GM18909 (cell line): ENCODE measurements around the gene CALML4.
"Not testable (repeated sequence)": the region's sequence is repeated elsewhere in the genome, so short reads cannot be mapped to it uniquely, and the experiment has no call there.

ENCODE experiments used
- ATAC-seq: cut with Tn5 transposase; IDR thresholded peaks from one replicate; pipeline ENCODE4 v1.9.1; 2021; ENCODE audit warnings: mild to moderate bottlenecking; ENCODE audit not compliant: unreplicated experiment, poor library complexity

The CALML4 gene

DNA sequence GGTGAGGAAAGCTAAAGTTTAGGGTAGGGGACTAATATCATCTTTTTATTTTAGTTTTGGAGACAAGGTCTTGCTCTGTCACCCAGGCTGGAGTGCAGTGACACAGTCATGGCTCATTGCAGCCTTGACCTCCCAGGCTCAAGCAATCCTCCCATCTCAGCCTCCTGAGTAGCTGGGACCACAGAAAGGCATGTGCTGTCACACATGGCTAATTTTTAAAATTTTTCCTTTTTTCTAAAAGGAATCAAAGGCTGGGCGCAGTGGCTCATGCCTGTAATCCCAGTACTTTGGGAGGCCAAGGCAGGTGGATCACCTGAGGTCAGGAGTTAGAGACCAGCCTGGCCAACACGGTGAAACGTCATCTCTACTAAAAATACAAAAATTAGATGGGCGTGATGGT is 20.3 kb upstream of the CALML4 start:
- not testable (repeated sequence) for ATAC-seq

DNA sequence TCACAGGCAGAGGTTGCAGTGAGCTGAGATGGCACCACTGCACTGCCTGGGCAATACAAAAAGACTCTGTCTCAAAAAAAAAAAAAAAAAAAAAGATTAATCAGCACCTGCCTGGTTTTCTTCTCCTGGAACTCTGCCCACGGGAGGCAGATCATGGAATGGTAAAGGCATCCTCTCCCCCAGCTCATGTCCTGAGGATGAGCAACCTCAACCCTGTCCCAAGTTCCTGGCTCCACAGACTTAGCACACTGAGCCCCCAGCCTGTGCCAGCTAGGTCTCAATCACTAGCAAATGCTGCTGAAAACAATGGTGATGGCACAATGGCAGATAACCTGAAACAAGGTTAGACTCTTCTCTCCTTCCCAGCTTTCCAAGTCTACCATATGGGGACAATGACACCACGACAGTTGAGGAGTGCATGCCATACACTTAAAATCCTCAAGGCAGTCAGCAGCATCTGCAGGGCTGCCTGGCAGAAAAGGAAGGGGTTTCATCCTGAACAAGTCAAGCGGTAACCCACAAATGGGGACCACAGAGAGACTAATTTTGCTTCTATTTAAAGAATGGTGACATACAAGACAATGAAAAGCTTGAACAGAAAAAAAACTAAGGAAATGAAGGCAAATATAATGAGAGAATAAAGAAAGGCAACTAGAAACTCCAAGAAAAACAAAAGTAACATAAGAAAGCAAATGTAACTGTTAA is 19.6 kb upstream of the CALML4 start:
- ATAC-seq = no peak

DNA sequence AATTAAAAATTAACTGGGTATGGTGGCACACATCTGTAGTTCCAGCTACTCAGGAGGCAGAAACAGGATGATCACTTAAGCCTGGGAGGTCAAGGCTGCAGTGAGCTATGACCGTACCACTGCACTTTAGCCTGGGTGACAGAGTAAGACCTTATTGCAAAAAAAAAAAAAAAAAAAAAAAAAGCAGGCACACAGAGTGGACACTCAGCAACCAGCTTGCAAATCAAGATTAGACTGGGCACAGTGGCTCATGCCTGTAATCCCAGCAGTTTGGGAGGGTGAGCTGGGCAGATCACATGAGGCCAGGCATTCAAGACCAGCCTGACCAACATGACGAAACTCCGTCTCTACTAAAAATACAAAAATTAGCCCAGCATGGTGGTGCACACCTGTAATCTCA is 19.0 kb upstream of the CALML4 start:
- ATAC-seq = no peak

DNA sequence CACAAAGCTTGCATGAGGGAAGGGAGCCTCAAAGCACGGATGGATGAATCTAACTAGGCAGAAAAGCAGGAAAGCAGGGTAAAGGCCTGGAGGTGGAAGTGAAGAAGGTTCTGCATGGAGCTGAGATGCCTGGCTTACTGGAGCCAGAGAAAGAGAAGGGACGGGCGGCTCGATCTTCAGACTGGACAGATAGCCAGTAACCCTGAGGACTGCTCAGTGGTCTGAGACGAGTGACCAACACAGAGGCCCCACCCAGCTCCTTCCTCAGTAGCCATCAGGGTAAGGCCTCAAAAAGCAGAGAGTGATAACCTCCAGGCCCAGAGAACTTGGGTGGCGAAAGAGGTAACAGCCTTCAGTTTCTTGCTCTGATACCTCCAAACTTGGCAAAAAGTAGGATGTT is 18.0 kb upstream of the CALML4 start:
- ATAC-seq = no peak

DNA sequence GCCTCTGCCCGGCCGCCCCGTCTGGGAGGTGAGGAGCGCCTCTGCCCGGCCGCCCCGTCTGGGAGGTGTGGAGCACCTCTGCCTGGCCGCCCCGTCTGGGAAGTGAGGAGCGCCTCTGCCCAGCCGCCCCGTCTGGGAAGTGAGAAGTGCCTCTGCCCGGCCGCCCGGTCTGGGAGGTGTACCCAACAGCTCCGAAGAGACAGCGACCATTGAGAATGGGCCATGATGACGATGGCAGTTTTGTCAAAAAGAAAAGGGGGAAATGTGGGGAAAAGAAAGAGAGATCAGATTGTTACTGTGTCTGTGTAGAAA is 17.3 kb upstream of the CALML4 start:
- not testable (repeated sequence) for ATAC-seq

DNA sequence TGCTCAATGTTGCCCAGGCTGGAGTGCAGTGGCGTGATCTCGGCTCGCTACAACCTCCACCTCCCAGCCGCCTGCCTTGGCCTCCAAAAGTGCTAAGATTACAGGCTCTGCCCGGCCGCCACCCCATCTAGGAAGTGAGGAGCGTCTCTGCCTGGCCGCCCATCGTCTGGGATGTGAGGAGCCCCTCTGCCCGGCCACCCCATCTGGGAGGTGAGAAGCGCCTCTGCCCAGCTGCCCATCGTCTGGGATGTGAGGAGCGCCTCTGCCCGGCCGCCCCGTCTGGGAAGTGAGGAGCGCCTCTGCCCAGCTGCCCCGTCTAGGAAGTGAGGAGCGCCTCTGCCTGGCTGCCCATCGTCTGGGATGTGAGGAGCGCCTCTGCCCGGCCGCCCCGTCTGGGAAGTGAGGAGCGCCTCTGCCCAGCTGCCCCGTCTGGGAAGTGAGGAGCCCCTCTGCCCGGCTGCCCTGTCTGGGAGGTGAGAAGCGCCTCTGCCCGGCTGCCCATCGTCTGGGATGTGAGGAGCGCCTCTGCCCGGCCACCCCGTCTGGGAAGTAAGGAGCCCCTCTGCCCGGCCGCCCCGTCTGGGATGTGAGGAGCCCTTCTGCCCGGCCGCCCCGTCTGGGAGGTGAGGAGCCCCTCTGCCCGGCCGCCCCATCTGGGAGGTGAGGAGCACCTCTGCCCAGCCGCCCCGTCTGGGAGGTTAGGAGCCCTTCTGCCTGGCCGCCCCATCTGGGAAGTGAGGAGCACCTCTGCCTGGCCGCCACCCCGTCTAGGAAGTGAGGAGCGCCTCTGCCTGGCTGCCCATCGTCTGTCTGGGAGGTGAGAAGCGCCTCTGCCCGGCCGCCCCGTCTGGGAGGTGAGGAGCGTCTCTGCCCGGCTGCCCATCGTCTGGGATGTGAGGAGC is 16.6 kb upstream of the CALML4 start:
- ATAC-seq = not testable (repeated sequence)

DNA sequence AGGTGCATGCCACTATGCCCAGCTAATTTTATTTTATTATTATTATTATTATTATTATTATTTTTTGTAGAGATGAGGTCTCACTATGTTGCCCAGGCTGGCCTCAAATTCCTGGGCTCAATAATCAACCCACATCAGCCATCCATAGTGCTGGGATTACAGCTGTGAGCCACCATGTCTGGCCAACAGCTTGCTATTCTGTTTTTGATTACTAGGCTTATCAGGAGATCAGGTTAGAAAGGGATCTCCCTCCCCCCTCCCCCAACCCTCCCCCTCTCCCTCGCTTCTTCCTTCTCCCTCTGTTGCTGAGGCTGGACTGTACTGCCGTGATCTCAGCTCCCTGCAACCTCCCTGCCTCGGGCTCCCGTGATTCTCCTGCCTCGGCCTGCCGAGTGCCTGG is 15.8 kb upstream of the CALML4 start:
- no peak for ATAC-seq

DNA sequence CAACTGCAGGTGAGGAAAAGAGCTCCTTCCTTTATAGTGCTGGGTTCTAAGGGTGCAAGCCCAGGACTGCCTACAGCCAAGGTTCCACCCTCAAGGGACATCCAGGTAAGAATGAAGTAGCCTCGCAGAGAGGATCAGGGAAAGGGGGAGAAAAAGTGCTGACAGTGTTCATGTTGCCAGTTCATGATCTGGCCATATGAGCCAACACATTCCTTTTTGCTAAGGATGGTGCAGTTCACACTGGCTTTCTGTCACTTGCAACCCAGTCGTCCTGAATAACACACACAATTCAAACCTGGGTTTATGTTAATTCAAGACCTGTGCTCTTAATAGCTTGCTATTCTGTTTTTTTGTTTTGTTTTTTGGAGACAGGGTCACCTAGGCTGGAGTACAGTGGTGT is 15.4 kb upstream of the CALML4 start:
- ATAC-seq = no peak

DNA sequence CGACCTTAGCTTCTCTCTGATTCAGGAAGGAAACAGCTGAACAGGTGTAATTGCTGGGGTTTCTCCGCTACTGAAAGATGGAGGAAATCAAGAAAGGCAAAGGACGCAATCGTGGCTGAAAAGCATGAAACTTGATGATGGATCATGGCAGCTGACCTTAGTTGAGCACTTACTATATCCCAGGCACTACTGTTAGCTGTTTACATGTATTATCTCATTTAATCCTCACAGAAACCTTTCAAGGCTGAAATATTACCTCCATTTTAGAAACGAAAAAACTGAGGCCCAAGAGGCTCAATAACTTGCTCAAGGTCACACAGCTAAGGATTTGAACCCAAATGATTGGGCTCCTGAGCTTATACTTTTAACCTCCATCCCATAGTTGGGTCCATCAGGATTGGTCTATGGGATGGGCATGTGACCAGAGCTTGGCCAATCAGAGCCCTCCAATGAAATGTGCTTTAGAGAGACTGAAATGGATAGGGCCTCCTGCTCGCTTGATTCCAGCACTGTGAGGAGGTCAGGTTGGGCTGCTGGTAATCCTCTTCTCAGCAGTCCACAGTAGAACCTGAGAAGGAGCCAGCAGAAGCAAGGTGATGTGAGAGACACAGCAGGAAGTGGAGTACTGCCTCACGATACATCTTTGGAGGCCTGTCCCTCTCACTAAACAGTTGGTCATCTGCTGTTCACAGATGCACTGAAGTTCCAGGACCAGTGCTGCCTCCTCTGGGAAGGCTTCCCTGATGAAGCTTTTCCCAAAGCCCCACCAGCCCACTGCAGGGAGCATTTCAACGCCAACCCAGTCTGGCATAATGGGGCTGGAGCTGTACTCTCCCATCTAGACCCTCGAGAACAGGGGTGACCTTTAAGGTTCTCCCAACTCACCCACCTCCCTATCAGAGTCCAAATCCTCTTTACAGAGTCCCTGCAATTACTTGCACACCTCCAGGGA is 14.0 kb upstream of the CALML4 start:
- ATAC-seq = no peak

DNA sequence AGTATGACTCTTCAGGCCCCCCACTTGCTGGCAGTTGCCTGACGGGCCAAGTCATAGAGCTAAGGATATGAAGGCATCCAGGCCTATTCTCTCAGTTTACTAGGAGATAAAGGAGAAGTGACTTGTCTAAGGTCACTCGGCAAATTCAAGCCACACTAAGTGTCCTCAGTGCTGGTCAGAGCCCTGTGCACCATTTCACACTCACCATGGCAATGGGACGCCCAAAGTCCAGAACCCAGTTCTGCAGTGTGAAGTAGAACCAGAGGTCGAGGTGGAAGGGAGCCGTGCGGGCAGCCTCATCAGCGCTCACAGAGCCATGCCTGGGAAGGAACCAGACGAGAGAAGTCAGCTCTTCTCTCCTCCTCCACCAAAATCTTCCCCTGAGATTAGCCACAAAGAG is 13.2 kb upstream of the CALML4 start:
- no peak for ATAC-seq

DNA sequence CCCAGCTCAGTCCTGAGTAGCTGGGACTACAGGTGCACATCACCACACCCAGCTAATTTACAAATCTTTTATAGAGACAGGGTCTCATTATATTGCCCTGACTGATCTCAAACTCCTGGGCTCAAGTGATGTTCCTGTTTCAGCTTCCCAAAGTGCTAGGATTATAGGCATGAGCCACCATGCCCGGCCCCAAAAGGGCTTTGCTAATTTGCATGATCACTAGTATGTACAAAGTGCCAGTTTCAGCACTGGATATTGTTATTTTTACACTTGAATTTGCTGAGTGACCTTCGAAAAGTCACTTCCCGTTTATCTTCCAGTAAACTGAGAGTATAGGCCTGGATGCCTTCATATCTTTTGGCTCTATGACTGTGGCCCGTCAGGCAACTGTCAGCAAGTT is 12.2 kb upstream of the CALML4 start:
- ATAC-seq = no peak

DNA sequence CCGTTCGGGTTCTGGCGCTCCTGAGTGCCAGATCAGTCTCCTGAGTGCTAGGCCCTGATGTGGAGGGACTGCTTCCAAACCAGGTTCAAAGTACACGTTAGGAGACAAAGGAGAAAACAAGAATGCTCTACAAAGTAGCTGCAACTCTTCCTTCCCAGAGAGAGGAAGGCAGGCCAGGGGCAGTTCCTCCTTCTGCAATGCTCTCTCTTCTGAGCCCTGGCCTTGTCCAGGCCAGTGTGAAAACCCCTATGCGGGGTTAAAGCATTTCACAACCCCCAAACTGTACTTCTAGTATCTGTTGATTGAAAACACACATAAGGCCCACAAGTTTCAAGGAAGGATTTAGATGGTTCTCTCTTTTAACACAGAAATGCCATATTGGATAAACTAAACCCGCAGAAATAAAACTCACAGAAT is 9.7 kb upstream of the CALML4 start:
- ATAC-seq = no peak

DNA sequence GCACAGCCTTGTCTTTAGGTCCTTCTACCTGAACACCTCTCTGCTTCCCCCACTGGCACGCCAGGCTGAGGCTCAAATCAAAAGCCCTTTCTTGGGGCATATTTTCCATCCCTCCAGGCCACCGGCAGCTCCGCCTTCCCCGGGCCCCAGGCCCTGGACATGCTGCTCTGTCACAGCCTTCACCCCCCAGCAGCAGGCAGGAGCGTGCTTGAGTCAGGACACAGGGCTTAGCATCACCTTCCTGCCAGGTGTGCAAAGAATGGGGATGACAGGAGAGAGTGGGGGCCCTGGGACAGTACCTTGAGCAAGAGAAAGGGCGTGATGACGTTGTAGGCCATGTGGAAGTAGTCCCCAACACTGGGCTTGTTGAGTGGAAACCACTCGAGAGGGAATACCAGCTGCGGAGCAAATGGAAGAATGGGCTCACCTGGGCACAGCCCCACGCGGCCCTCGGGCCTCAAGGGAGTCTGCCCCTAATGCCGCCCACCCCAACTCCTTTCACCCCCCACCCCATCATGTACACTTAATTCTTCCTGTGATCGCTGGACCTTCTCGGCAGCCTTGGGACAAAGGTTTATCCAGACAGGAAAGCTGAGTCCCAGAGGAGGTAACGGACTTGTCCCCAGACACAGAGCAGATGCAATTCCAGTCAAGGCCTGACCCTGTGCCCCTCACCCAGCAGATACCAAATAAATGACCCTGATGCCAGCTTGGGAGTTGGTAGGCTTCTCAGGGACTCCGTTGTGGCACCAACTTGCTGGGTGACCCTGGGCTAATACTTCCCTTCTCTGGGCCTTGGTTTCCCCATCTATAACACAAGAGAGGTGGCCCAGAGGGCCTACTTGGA is 9.1 kb upstream of the CALML4 start:
- no peak for ATAC-seq

DNA sequence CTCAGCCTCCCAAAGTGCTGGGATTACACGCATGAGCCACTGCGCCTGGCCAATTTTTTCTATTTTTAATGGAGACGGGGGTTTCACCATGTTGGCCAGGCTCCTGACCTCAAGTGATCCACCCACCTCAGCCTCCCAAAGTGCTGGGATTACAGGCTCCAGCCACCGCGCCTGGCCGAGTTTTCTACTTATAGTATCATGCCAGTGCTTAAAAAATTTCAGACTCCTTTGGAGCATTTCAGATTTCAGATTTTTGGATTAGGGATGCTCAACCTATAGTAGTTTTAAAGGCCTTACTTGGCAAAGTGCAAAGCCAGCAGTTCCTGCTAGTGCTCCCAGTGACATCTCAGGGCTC is 8.3 kb upstream of the CALML4 start:
- not testable (repeated sequence) for ATAC-seq

DNA sequence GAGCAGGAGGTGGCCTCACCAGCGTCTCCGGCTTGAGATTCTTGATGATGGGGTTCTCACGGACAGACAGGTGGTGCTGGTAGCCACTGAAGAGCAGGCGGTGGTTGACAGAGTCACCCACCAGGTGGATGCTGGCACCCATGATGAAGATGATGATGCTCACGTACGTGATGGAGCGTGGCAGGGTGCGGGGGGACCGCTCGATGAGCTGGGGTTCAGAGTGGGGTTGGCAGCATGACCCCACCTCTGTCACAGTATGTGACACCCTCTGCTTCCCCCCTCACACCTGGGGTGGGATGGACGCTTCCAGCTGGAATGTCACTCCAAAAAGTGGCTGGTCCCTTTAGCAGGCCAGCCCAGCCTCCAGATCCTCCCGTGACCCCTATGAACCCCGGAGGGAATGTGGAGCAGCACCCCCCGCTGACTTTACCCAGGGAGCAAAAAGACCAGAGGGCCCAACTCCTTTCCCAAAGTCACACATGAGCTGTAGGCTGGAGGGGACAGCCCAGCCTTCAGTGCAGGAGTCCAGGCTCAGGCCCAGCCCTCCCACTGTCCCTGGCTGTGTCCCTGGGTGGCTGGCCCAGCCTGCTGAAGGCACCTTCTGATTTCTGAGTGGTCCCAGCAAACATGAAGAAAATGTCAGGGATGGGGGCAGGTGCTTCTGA is 6.7 kb upstream of the CALML4 start:
- ATAC-seq = no peak

DNA sequence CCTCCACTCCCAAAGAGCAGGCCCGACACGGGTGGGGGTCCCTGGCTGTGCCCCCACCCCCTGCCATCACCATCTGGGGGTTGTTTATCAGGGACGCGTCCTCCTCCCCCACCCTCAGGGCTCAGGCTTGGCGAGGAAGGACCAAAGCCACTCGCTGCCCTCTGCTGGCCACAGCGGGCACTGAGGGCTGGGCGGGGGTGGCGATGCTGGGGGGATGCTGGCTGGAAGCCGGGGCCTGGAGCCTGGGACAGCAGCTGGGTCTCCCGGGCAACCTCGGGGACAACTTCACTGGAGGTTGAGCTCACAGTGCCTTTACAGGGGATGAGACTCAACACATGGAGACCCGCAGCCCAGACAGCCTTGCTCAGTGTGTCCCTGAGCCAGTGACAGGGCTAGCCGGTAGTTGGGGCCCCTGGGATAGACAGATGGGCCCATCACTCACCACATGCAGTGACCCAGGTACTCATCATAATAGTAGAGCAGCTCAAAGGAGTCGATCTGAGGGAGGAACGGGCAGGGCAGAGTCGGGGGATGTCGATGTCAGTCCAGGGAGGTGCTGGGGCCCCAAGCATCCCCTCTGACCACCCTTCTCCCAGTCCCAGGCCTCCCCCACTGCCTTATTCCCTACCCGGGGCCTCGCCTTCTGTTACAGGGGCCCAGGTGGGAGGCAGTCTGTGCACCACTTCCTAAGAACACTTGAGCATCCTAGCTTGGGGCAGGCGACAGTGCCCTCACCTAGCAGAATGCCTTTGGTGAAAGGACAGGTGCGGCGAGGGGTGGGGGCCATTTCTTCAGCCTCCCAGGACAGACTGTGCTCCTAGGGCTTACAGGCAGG is 5.9 kb upstream of the CALML4 start:
- no peak for ATAC-seq

DNA sequence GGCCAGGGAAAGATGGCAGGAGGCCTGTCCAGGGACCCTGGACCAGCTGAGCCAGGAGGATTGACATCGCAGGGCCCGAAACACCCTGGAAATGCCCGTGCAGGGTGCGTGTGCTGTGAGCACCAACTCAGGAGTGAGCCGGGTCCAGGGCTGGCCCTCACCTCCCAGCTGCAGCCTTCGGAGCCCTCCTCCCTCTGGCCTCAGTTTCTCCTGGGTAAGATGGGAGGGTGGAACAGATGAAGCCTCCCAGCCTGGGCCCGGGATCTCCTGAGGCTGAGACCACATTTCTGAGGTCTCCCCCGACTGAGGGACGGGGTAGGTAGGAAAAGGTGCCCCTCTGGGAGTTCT is 5.3 kb upstream of the CALML4 start:
- ATAC-seq = no peak

DNA sequence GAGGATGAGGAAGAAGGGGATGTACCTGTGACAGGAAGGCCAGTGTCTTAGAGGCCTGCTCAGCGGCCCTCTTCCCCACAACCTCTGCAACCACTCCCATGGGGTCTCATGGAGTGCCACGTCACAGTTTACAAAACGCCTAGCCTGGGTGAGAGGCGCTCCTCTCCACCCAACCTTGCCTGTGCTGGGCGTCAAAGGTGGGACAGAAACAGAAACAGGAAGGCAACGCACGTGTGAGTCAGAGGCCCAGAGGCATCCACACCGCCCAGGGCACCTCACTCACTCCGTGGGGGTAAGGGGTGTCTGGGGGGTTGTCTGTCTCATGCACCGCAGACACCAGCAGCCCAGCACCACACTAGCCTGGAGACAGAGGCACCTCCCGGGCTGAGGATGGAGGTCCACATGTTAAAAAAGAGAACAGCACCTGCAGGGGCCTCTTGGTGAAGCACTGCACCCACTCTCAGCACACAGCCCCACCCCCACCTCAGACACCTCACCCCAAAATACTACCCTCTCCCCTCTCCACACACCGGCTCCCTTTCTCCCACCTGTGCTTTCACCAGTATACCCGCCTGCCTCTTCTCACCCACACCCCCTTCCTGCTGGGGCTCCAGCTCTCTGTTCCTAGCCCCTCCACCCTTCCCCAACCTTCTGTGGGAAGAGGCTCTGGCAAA is 4.7 kb upstream of the CALML4 start:
- peak; percentile 59 for ATAC-seq
